Hepatocyte (in vitro differentiated cells): ENCODE results near the gene OBSCN.

Source experiments
- CTCF ChIP-seq: fragments of 200-600 bp; sonication (generic); IDR thresholded peaks from 2 replicates; pipeline ENCODE4 v1.5.1; 2016; ENCODE audit warnings: antibody characterized with exemption, mild to moderate bottlenecking; ENCODE audit not compliant: poor library complexity
- EZH2phosphoT487 ChIP-seq: fragments of 200-600 bp; sonication (generic); IDR thresholded peaks from one replicate; pipeline ENCODE4 v1.6.1; 2018; ENCODE audit warnings: antibody characterized with exemption, mild to moderate bottlenecking, low read depth, moderate library complexity; ENCODE audit not compliant: unreplicated experiment, severe bottlenecking

- no peak for TF ChIP-seq CTCF
- TF ChIP-seq EZH2phosphoT487 = no peak
Observed at GRCh38 chr1:228317891-228318810, 110.3 kb downstream of the OBSCN start.
